Measurements from ENCODE around the gene TBC1D21.

Gene TBC1D21

DNA sequence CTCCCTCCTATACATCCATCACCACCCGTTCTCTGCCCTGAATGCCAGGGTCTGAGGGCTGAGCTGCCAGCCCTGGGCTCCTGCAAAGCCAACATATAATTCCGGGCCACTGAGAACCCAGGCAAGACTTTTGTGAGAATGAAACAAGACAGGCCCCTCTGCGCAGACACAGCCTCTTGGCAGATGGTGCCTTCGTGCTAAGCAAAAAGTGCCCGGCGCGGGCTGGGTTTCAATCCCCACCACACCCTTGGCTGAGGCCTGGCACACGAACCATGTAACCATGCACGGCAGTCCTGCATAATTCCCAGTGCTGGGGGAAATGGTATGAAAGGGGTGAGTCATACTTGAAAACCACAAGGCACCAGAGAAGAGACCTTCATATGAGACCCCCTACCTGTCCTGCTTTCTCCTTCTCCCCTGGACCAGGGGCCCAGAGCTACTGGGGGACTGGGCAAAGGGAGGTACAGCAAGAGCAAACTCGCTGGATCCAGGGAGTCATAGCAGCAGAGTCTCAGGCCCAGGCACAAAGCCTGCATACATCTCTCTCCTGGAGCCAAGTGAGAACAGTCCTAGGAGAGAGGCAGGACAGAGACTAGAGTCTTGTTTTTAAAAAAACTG lies 26.8 kb downstream of the TBC1D21 start:
- TF ChIP-seq ARNTL (CRISPR knock-in tag; IDR thresholded peaks at IDR 0.05; ENCODE audit: borderline replicate concordance, low read depth): no peak
- TF ChIP-seq ISL1 (CRISPR knock-in tag; IDR thresholded peaks at IDR 0.05): no peak
- TF ChIP-seq, protein P1, sequence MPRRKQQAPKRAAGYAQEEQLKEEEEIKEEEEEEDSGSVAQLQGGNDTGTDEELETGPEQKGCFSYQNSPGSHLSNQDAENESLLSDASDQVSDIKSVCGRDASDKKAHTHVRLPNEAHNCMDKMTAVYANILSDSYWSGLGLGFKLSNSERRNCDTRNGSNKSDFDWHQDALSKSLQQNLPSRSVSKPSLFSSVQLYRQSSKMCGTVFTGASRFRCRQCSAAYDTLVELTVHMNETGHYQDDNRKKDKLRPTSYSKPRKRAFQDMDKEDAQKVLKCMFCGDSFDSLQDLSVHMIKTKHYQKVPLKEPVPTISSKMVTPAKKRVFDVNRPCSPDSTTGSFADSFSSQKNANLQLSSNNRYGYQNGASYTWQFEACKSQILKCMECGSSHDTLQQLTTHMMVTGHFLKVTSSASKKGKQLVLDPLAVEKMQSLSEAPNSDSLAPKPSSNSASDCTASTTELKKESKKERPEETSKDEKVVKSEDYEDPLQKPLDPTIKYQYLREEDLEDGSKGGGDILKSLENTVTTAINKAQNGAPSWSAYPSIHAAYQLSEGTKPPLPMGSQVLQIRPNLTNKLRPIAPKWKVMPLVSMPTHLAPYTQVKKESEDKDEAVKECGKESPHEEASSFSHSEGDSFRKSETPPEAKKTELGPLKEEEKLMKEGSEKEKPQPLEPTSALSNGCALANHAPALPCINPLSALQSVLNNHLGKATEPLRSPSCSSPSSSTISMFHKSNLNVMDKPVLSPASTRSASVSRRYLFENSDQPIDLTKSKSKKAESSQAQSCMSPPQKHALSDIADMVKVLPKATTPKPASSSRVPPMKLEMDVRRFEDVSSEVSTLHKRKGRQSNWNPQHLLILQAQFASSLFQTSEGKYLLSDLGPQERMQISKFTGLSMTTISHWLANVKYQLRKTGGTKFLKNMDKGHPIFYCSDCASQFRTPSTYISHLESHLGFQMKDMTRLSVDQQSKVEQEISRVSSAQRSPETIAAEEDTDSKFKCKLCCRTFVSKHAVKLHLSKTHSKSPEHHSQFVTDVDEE (CRISPR knock-in tag; IDR thresholded peaks at IDR 0.05): no peak
- TF ChIP-seq CSDC2 (CRISPR knock-in tag; IDR thresholded peaks at IDR 0.05): no peak
- TF ChIP-seq SNAI2 (CRISPR knock-in tag; IDR thresholded peaks at IDR 0.05): no peak
- TF ChIP-seq, protein P2, sequence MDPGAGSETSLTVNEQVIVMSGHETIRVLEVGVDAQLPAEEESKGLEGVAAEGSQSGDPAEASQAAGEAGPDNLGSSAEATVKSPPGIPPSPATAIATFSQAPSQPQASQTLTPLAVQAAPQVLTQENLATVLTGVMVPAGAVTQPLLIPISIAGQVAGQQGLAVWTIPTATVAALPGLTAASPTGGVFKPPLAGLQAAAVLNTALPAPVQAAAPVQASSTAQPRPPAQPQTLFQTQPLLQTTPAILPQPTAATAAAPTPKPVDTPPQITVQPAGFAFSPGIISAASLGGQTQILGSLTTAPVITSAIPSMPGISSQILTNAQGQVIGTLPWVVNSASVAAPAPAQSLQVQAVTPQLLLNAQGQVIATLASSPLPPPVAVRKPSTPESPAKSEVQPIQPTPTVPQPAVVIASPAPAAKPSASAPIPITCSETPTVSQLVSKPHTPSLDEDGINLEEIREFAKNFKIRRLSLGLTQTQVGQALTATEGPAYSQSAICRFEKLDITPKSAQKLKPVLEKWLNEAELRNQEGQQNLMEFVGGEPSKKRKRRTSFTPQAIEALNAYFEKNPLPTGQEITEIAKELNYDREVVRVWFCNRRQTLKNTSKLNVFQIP (CRISPR knock-in tag; IDR thresholded peaks at IDR 0.05; ENCODE audit: borderline replicate concordance, low read depth): no peak
- TF ChIP-seq TOX (CRISPR knock-in tag; IDR thresholded peaks at IDR 0.05; ENCODE audit: borderline replicate concordance): no peak
- TF ChIP-seq ZNF70 (CRISPR knock-in tag; IDR thresholded peaks at IDR 0.05): no peak
- no peak for TF ChIP-seq ZNF565 (CRISPR knock-in tag; conservative IDR thresholded peaks at IDR 0.05; ENCODE audit: low read depth)
- no peak for TF ChIP-seq BACH2 (CRISPR knock-in tag; IDR thresholded peaks at IDR 0.05; ENCODE audit: borderline replicate concordance)
- TF ChIP-seq TCF4 (CRISPR knock-in tag; IDR thresholded peaks at IDR 0.05; ENCODE audit: borderline replicate concordance): no peak
- ATAC-seq: peak; percentile 26

DNA sequence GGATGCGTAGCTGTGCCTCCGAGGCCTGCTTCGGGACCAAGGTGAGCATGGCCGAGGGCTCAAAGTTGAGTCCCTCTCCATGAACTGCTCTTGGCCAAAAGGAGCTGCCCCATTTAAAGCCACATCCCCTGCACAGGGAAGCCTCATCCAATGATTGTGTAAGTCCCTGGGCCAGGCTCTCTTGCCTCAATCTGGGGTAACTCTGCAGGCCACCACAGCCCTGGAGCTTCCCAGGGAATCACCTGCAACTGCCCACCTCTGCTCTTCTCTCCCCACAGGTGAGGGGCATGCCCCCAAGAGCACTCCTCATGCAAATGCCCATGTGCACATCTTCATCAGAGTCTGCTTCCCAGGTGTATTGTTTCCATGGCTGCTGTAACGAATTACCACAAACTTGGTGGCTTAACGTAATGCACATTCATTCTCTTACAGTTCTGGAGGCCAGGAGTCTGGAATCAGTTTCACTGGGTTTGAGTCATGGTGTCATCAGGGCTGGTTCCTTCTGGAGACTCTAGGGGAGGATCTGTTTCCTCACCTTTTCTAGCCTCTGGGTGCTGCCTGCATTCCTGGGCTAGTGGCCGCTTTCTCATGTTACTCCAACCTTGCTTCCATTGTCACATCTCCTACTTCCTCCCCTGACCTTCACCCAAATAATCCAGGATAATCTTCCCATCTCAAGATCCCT lies 27.9 kb downstream of the TBC1D21 start:
- ATAC-seq: no peak
- no peak for TF ChIP-seq GLIS3 (CRISPR knock-in tag; IDR thresholded peaks at IDR 0.05)
- TF ChIP-seq ZNF70 (CRISPR knock-in tag; IDR thresholded peaks at IDR 0.05): no peak
- no peak for TF ChIP-seq TOX (CRISPR knock-in tag; IDR thresholded peaks at IDR 0.05; ENCODE audit: borderline replicate concordance)
- TF ChIP-seq ARNTL (CRISPR knock-in tag; IDR thresholded peaks at IDR 0.05; ENCODE audit: borderline replicate concordance, low read depth): no peak
- TF ChIP-seq ESRRG (CRISPR knock-in tag; IDR thresholded peaks at IDR 0.05): no peak
- TF ChIP-seq, protein P2 (CRISPR knock-in tag; IDR thresholded peaks at IDR 0.05; ENCODE audit: borderline replicate concordance, low read depth): no peak
- TF ChIP-seq CSDC2 (CRISPR knock-in tag; IDR thresholded peaks at IDR 0.05): no peak
- TF ChIP-seq ISL1 (CRISPR knock-in tag; IDR thresholded peaks at IDR 0.05): no peak
- TF ChIP-seq SNAI2 (CRISPR knock-in tag; IDR thresholded peaks at IDR 0.05): no peak
- TF ChIP-seq TCF4 (CRISPR knock-in tag; IDR thresholded peaks at IDR 0.05; ENCODE audit: borderline replicate concordance): no peak
- TF ChIP-seq ZFP3 (CRISPR knock-in tag; IDR thresholded peaks at IDR 0.05): no peak
- TF ChIP-seq OSR1 (CRISPR knock-in tag; IDR thresholded peaks at IDR 0.05): no peak
- TF ChIP-seq ZNF8 (CRISPR knock-in tag; IDR thresholded peaks at IDR 0.05): no peak
- no peak for TF ChIP-seq ZFP30 (CRISPR knock-in tag; IDR thresholded peaks at IDR 0.05)
- TF ChIP-seq, protein P3, sequence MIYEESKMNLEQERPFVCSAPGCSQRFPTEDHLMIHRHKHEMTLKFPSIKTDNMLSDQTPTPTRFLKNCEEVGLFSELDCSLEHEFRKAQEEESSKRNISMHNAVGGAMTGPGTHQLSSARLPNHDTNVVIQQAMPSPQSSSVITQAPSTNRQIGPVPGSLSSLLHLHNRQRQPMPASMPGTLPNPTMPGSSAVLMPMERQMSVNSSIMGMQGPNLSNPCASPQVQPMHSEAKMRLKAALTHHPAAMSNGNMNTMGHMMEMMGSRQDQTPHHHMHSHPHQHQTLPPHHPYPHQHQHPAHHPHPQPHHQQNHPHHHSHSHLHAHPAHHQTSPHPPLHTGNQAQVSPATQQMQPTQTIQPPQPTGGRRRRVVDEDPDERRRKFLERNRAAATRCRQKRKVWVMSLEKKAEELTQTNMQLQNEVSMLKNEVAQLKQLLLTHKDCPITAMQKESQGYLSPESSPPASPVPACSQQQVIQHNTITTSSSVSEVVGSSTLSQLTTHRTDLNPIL (CRISPR knock-in tag; IDR thresholded peaks at IDR 0.05; ENCODE audit: low read depth): no peak

DNA sequence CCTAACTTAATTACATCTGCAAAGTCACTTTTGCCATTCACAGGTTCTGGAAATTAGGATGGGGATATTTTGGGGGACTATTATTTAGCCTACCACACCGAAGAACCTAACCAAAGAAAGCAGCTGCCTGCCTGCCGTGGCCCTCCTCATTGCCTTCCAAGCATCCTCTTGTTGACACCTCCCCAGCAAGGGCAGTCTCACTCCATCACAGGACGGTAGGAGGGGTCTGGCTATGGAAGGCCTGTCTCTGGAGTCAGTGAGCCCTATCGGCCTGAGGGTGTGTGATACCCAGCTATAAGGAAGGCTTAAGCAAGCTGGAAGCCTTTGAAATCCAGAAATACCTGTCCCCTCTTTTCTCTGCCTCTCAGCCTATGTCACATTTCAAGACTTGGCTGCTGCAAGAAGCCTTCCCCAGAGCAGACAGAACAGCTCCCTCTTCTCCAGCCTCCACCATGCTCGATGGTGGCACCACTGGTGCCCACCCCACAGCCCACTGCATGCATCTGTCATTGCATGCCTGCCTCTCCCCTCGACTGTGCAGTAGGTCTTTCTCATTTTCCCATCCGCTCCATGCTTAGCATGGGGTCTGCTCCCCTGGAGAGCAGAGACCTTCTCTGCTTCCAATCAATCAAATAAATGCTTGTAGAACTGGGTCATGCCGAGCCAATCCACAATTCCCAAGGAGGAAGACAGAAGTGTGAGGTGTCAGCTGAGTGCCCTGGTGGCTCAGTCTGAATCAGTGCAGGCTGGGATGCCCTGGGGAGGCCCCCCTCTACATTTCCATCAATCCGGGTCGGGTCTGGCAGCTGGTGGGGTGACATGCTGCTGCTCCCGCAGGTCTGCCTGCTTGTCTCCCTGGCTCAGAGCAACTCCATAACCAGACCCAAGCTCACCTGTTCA lies 29.0 kb downstream of the TBC1D21 start:
- ATAC-seq: no peak

More for the DNA sequence above, 29.0 kb downstream of the TBC1D21 start:
- TF ChIP-seq ZNF565 (CRISPR knock-in tag; conservative IDR thresholded peaks at IDR 0.05; ENCODE audit: low read depth): no peak
- no peak for TF ChIP-seq ISL1 (CRISPR knock-in tag; IDR thresholded peaks at IDR 0.05)
- no peak for TF ChIP-seq CSDC2 (CRISPR knock-in tag; IDR thresholded peaks at IDR 0.05)
- TF ChIP-seq BACH2 (CRISPR knock-in tag; IDR thresholded peaks at IDR 0.05; ENCODE audit: borderline replicate concordance): no peak
- TF ChIP-seq, protein P3 (CRISPR knock-in tag; IDR thresholded peaks at IDR 0.05; ENCODE audit: low read depth): no peak
- TF ChIP-seq, protein P2 (CRISPR knock-in tag; IDR thresholded peaks at IDR 0.05; ENCODE audit: borderline replicate concordance, low read depth): no peak
- no peak for TF ChIP-seq ESRRG (CRISPR knock-in tag; IDR thresholded peaks at IDR 0.05)
- TF ChIP-seq ZFP3 (CRISPR knock-in tag; IDR thresholded peaks at IDR 0.05): no peak
- no peak for TF ChIP-seq GLIS3 (CRISPR knock-in tag; IDR thresholded peaks at IDR 0.05)
- TF ChIP-seq, protein P4, sequence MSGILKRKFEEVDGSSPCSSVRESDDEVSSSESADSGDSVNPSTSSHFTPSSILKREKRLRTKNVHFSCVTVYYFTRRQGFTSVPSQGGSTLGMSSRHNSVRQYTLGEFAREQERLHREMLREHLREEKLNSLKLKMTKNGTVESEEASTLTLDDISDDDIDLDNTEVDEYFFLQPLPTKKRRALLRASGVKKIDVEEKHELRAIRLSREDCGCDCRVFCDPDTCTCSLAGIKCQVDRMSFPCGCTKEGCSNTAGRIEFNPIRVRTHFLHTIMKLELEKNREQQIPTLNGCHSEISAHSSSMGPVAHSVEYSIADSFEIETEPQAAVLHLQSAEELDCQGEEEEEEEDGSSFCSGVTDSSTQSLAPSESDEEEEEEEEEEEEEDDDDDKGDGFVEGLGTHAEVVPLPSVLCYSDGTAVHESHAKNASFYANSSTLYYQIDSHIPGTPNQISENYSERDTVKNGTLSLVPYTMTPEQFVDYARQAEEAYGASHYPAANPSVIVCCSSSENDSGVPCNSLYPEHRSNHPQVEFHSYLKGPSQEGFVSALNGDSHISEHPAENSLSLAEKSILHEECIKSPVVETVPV (CRISPR knock-in tag; IDR thresholded peaks at IDR 0.05): no peak
- TF ChIP-seq TOX (CRISPR knock-in tag; IDR thresholded peaks at IDR 0.05; ENCODE audit: borderline replicate concordance): no peak

All from SK-N-SH treated with all-trans-retinoic acid at 6 μM for 48 hours (cell line).